GM19324 (cell line): ENCODE measurements around the gene IFITM5.
A peak's percentile ranks its signal among the peaks of the same experiment; 100 is the strongest.

Experiments
- ATAC-seq: cut with Tn5 transposase; IDR thresholded peaks from one replicate; pipeline ENCODE4 v1.9.1; 2021; ENCODE audit warnings: mild to moderate bottlenecking, moderate library complexity; ENCODE audit not compliant: unreplicated experiment, low FRiP score

IFITM5 gene

DNA sequence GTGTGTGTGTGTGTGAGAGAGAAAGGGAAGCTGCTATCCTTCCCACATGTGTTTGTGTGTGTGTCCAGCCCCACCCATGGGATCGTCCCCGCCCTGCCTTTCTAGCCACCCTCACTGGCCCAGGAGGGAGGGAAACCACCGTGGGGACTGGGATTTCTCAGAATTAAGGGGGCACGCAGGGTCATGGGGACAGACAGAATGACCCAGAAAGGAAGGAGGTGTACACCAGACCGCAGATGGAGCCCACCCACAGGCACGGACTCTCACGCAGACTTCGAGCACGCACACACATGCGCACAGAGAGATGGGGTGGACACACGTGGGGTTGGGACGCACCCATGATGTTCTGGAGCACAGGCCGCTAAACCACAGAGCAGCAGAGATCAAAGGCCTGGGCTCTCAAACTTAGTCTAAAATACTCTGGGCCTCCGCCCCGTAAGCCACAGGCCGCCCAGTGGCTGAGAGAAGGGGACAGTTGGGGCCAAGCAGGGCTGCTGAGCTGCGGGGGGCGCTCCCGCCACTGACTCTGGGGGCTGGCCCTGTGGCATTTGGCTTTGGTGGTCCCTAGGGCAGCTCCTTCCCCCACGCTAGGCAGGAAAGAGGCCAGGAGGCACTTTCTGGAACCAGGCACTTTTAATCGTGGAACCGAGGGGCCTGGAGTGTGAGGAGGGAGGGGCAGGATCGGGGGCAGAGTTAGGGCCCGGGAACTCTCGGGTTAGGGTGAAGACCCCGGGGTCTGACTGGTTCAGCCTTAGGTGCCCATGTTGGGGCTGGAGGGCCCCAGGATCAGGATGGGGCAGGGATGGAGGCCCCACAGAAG, 1.5 kb downstream of the IFITM5 start:
- ATAC-seq = no peak

DNA sequence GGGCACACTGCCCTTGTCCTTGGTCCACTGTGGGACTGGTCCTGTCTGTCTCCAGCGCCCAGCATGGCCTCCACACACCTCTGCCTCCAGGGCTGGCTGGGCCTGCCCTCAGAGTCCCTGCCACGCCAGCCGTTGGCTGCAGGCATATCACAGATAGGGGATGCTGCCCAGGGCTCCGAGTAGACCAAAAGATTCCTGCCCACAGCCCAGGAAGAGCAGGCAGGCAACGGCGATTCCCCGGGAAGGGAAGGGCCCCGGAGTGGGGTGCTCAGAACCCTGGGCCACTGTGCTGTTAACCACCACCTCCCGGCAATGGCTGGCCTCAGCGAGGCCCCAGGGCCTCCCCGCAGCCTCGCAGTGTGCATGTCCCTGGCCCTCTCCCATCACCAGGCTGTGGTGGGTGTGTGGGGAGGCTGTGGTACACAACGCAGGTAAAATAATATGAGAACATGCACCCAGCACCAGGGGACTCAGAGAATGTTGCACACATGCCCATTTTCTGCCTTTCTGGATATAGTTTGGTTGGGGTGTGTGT, 2.2 kb downstream of the IFITM5 start:
- ATAC-seq = no peak

DNA sequence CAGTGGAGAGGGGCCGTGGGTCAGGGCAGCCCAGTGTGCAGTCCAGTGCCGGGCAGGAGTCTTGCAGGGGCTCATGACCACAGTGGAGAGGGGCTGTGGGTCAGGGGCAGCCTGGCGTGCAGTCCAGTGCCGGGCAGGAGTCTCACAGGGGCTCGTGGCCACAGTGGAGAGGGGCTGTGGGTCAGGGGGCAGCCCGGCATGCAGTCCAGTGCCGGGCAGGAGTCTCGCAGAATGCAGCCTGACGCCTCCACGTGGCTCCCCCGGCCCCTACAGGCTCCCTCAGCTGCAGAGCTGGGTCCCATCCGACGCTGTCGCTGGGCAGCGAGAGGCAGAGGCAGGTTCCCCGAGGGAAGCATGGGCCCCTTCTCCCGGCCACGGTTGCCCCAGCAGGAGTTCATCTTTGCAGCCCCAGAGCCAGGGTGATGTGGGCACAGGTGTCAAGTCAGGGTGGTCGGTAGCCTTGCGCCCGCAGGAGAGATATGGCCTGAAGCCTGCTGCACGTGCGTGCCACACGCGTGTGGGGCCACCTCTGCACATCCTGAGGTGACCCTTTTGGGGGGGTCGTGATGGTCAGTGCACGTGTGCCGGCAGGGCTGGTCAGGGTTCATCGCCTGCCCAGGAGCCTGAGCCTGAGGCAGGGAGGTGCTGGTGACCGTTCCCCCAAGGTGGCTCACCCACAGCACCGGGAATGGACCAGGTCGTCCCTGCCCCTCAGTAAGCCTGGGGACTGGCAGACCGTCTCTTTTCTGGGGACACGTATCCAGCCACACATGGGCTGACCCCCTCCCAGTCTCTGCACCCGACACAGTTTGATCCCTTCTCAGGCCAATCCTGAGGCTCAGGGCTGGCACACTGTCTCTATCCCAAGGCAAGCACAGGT, 2.9 kb downstream of the IFITM5 start:
- ATAC-seq = no peak

DNA sequence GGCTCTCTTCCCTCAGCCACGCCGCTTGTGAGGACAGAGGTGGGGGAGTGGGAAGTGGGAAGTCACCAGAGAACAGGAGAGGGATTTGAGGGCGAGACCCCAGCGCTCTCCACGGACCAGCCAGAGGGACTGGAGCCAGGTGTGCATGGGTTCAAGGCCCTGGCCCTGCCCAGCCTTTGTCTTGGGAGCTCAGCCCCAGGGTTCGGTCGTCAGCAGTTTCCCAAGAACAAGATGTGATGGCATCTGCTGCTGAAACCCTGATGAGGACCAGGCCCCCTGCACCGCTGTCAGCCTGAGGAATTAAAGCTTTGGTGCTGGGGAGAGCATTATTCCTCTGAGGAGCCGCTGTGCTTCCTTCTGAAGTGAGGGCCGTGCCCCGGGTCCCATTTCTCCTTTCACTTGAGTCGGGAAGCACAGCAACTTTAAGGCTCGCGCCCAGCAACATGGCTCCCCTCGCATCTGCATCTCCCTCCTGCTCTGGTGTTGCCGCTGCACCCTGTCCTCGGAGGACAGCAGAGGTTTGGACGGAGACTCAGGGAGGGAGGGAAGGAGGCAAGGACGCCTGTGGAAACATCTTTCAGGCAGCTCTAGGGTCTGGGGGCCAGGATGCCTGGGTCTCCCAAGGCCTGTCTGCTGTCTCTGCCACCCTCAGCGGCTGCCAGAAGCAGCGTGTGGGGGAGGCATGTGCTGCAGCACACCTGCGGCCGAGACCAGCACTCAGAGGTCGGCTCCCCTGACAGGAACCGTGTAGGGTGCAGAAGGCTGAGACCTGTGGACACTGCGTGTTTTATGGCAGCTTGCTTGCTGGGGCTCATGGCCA, 3.8 kb downstream of the IFITM5 start:
- no peak for ATAC-seq

DNA sequence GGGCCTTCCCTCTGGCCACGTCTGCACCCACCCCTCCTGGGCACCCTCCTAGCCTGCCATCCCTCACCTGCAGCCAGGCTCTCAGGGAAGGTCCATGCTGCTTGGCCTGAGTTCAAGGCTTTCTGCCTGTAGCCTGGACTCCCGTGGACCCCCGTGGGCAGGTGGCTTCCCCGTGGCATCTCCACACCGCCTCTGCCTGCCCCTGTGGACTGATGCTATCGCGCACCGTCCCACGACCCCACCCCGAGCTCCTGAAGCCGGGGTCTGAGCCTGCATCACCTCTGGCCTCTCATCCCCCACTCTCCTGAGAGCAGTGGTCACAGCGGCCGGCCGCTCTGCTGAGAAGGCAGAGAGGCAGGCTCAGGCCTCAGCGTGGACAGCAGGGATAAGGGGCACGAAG, 4.5 kb downstream of the IFITM5 start:
- no peak for ATAC-seq

DNA sequence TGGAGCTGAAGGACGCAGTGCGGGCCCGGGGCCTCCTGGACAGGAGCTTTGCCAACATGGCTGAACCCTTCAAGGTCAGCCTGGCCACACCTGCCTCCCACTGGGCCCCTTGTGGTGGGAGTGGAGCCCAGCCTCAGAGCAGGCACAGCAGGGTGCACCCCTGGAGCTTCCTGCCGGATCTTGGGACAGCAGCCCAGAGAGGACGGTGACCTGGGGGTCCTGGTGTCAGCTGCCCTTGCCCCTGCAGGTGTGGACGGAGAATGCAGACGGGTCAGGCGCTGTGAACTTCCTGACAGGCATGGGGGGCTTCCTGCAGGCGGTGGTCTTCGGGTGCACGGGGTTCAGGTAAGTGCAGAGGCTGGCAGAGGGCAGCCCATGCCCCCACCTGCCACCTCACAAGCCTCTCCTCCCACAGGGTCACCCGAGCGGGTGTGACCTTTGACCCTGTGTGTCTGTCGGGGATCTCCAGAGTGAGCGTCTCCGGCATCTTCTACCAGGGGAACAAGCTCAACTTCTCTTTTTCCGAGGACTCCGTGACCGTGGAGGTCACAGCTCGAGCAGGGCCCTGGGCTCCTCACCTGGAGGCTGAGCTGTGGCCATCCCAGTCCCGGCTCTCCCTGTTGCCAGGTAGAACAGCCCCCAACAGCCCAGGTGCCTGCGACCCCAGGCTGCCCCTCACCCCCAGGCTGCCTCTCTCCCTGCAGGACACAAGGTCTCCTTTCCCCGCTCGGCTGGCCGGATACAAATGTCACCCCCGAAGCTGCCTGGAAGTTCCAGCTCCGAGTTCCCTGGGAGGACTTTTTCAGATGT, 5.3 kb downstream of the IFITM5 start:
- ATAC-seq = no peak

DNA sequence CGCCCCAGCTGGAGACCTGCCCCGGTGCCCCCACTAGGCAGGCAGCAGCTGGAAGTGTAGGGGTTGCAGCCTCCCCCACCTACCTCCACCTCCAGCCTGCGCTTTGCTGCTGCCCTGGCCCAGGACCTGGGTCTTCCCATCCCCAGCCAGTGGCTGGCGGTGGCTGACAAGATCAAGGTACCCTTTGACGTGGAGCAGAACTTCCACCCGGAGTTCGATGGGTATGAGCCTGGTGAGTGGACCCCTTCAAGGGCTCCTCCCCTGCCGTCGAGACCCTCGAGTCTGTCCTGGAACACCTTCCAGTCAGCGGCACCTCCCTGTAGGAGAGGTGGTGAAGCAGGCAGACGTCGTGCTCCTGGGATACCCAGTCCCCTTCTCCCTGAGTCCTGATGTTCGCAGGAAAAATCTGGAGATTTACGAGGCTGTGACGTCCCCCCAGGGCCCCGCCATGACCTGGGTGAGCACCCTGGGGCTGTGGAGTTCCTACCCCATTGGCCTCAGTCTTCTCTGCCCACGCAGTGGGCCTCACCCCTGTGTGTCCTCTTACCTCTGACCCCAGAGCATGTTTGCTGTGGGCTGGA, 6.0 kb downstream of the IFITM5 start:
- ATAC-seq = no peak

DNA sequence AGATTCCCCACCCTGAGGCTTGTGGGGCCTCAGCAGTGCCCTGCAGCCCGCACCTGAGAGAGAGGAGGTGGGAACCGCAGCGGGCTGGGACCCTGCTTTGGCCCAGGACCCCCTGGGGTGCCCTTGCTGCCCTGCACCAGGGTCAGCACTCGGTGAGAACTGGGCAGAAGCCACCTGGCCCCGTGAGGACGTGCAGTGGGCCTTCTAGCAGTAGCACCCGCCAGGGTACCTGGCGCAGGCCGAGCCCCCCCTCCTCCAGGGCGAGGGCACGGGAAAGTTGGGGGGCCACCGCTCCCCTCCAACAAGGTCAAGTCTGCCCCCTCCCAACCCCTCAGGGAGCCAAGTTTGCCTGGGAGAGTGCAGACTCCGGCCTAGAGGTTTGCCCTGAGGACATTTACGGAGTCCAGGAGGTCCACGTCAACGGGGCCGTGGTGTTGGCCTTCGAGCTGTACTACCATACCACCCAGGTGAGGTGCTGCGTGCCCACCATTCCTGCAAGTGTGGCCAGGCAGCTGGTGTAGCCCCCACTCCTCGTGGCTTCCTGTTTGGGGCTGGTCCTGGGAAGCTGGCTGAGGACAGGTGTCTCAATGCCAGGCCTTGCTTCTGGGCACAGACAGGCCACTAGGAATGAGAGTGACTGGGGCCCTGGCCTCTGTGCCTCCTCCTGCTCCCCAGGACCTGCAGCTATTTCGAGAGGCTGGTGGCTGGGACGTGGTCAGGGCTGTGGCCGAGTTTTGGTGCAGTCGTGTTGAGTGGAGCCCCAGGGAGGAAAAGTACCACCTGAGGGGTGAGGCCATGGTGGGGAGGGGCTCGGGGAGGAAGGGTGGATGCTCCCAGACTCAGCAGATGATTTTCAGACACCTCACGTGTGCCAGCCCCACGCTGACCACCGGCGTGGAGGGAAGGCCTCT, 6.9 kb downstream of the IFITM5 start:
- ATAC-seq = no peak

DNA sequence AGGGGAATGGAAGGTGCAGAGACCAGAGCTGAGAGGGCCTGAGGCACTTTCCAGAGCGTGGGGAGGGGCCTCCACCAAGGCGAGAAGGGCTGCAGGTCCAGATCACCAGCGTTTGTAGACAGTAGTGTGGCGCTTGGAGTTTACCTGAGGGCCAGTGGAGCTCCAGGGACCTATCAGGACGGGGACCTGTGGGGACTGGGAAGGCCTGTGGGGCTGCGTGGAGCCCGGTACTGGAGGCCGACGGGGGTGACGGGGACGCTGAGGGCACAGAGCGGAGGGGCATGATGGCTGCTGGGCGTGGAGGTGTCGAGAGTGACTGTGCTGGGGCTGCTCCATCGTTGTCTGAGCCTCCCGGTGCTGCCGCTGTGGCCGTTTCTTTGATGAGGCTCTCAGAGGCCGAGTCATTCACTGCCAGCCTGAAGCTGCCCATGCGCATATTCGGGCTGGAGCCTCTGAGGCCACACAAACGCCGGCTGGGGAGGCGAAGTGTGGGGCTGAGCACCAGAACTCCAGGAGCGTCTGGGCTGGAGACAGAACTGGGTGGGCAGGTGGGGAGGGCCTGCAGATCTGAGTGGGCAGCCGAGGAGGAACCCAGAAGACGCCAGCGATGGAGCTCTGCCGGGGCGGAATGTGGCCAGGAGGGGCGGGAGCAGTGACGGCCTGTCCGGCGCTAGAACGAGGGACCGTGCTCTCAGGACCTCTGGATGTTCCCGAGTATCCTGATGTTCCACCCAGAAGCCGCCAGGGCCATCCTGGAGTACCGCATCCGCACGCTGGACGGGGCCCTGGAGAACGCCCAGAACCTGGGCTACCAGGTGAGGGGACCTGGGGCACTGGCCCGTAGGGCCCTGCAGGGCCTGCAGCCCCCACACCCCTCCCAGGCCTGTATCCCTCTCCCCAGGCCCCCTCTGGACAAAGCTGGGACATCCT, 7.8 kb downstream of the IFITM5 start:
- no peak for ATAC-seq

DNA sequence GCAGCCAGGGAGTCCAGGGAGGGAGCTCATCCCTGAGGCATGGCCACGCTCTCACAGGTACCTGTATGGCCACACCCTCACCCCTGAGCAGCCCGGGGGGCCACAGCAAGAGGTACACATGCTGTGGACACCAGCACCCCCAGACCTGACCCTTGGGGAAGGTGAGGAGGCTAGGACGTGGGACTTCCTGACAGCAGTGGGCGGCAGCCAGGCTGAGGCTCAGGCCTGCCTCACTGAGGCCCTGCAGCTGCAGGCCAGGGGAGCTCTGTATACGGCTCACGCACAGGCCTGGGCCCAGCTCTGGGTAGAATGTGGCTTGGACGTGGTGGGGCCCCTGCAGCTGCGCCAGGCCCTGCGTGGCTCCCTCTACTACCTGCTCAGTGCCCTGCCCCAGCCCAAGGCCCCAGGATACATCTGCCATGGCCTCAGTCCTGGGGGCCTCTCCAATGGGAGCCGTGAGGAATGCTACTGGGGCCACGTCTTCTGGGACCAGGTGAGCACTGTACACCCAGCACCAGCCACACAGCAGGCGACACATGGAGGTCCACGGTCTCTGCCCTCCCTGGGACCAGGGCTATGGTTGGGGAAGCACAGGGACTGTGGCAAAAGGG, 8.6 kb downstream of the IFITM5 start:
- no peak for ATAC-seq

DNA sequence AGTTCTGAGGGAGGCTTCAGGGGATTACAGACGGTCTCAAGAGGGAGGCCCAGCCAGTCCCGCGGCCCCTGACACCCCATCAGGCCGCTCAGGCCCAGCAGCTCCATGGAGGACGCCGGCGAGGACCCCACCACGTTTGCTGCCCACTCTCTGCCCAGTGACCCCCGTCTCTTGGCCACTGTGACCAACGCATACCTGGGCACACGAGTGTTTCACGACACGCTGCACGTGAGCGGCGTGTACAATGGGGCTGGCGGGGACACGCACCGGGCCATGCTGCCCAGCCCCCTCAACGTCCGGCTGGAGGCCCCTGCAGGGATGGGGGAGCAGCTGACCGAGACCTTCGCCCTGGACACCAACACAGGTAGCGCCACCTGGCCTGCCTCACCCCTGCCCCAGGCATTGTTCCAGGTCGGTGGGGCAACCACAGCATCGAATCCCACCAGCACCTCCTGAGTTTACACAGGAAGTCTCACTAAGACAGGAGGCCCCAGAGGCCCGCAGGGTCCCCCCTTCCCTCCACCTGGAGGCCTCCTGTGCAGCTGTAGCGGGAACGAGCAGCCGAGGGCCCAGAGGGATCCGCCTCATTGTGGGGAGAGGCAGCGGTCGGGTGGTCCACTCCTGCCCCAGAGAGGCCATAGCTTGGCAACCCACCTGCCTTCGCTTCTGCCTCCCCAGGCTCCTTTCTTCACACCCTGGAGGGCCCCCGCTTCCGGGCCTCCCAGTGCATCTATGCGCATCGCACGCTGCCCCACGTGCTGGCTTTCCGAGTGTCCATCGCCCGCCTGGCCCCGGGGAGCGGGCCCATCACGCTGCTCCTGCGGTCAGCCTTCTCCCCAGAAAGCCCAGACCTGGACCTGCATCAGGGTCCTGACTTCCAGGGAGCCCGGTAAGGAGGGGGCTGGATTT, 9.4 kb downstream of the IFITM5 start:
- no peak for ATAC-seq

DNA sequence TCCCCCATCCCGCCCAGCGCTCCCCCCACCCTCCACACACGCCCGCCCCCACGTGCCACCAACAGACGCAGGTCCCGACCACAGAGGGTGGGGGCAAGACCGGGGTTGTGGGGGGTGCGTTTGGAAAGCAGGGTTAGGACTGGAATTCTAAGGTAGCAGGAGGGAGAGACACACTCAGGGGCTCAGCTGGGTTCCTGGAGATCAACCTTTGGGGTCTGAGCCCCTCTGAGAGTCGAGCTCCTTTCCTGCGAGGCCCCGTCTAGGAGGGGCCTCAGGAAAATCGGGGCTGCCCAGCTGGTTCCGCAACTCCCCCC, 10.0 kb downstream of the IFITM5 start:
- no peak for ATAC-seq

DNA sequence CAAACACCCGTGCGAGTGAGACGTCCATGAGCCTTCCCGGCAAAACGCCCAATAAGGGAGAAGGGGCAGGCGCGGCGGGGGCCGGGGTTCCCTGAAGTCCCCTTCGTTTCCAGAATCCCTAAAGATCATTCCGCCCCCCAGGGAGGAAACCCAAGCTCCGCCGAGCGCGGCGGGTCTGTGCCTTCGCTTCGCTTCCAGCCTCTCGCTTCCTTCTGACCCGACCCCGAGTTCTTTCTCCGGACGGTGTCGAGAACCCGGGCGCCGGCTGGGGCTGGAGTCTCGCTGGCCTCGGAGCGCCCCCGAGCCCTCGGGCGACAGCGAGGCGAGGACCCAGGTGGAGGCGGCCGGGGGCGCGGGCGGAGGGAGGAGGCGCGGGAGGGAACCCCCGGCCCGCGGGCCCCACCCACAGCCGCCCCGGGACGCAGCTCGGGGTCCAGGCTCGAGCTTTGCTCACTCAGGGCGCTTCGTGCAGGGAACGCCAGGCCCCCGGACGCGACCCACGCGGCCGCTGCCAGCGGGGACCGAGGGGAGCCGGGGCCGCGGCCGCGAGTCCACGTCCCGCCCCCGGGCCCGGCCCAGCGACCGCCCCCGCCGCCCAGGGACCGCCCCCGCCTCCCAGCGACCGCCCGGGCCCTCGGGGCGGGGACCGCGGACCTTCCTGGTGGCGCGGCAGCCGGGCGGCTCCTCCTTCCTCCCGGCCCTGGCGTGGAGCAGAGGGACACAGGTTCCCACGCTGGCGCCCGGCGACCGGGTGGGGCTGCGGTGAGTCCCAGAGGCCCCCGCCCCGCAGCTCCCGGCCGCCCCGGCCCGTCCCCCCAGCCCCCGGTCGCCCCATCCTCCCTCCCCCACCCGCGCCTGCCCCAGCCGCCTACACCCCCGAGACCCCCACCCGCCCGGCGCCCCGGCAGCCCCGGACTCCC, 10.6 kb downstream of the IFITM5 start, which contains the start of gene PGGHG:
PGGHG (plus strand) TSS at position 649 of the 920 bp plus-strand sequence. CDS start 691 bp downstream, outside the sequence.
- ATAC-seq = peak; percentile 74

DNA sequence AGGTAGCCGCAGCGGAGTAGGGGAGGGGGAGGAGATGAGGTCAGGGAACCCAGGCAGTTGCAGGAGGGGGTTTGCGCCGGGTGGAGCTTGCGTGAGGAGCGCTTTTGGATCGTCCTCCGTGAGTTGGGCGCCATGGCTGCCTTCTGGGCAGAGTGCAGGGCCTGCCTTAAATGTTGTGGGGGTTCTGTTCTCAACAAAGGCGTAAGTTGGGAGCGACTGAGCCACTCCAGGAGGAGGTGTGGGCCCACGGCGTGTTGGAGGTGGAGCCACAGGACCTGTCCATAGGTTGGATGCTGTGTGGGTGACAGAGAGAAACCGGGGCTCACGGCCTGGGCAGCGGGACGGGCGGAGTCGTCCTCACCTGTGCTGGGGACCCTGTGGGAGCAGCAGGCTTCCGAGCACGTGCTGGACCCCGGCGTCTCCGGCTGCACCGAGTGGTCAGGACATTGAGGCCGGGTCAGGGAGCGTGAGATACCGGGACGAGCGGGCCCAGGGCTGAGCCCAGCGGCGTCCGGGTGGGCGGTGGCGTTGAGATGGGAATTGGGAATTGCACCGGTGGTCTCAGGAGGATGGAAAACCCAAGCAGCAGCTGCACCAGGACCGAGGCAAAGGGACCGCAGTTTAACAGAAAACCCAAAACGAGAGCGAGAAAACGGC, 11.4 kb downstream of the IFITM5 start:
- no peak for ATAC-seq
